ENCODE measurements around the gene MRPS22. TPM values are rescaled to one million over a fixed set of nuclear protein-coding genes. Genes with fewer than 3 reads are reported as not detected.

The MRPS22 gene
- total and polyA plus RNA-seq, 2 of the 13 experiments (the other 11 are each of a cell fraction or from before 2014, with no cell fraction given): 52.7 to 113 TPM

DNA sequence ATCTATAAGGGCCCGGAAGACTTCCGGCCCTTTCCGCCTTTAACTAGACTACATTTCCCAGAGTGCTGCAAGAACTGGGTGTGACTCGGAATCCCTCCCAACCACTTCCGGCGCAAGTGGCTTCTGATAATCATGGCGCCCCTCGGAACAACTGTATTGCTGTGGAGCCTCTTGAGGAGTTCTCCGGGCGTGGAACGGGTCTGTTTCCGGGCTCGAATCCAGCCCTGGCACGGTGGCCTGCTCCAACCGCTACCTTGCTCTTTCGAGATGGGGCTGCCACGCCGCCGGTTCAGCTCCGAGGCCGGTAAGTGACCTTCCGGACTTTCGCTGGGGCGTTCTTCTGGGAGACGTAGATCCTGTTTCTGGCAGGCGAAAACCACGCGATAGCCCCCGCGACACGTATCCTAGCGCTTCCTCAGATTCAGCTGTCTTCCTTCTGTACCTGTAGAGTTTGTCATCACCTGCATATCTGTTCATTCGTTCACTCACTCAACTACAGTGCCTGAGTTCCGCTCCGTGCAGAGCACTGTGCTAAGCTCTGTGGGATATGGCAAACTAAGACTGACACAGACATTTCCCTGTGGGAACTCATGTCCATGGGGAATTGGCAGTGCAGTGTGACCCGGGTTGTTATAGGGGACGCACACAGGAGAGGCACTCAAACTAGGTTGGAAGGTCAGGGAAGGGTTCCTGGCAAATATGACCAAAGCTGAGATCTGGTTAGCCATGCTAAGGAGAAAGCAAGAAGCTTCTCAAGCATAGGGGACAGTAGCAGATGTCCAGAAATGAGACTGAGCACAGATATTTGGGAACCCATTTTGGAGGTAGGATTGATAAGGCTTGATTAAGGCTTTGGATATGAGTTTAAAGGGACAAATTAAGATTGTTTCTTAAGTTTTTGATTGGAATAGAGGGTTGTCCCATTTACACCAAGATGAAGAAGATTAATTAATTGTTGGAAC is at the start of gene MRPS22 (continued):
- TF ChIP-seq ZBTB14 (CRISPR knock-in tag; IDR thresholded peaks at IDR 0.05) (no peak), NFRKB (IDR thresholded peaks at IDR 0.05) (no peak; the same call in 1 of the 2 replicates), ZFP90 (CRISPR knock-in tag; IDR thresholded peaks at IDR 0.05; ENCODE audit: borderline replicate concordance) (0 out of 2 replicates have a peak, but pooled peaks have one; percentile 49), SMARCC2 (IDR thresholded peaks at IDR 0.05) (no peak), AGO1 (IDR thresholded peaks at IDR 0.05; ENCODE audit: low read depth, low read length, poor library complexity, severe bottlenecking) (no peak), ZNF577 (CRISPR knock-in tag; IDR thresholded peaks at IDR 0.05; ENCODE audit: borderline replicate concordance, low read depth) (no peak), SETDB1 (CRISPR knock-in tag; IDR thresholded peaks at IDR 0.05; ENCODE audit: borderline replicate concordance) (no peak), ZNF605 (CRISPR knock-in tag; IDR thresholded peaks at IDR 0.05) (0 out of 2 replicates have a peak, but pooled peaks have one; percentile 48), CENPBD1 (CRISPR knock-in tag; IDR thresholded peaks at IDR 0.05; ENCODE audit: borderline replicate concordance, low read depth) (no peak), KDM1A (CRISPR knock-in tag; IDR thresholded peaks at IDR 0.05) (no peak), ZNF644 (CRISPR knock-in tag; IDR thresholded peaks at IDR 0.05; ENCODE audit: low read depth) (peak; percentile 53; the same call in 1 of the 2 replicates), FLYWCH1 (CRISPR knock-in tag; IDR thresholded peaks at IDR 0.05) (no peak), SUZ12 (IDR thresholded peaks at IDR 0.05; ENCODE audit: low read depth, low read length) (peak; percentile 68), IRF2 (CRISPR knock-in tag; IDR thresholded peaks at IDR 0.05) (peak; percentile 64), ZNF382 (CRISPR knock-in tag; IDR thresholded peaks at IDR 0.05; ENCODE audit: borderline replicate concordance) (no peak), ZNF766 (CRISPR knock-in tag; IDR thresholded peaks at IDR 0.05; ENCODE audit: borderline replicate concordance) (no peak), JDP2 (CRISPR knock-in tag; IDR thresholded peaks at IDR 0.05; ENCODE audit: borderline replicate concordance) (no peak; the same call in 1 of the 2 replicates)
- TF ChIP-seq, protein P1, sequence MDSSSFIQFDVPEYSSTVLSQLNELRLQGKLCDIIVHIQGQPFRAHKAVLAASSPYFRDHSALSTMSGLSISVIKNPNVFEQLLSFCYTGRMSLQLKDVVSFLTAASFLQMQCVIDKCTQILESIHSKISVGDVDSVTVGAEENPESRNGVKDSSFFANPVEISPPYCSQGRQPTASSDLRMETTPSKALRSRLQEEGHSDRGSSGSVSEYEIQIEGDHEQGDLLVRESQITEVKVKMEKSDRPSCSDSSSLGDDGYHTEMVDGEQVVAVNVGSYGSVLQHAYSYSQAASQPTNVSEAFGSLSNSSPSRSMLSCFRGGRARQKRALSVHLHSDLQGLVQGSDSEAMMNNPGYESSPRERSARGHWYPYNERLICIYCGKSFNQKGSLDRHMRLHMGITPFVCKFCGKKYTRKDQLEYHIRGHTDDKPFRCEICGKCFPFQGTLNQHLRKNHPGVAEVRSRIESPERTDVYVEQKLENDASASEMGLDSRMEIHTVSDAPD (CRISPR knock-in tag; IDR thresholded peaks at IDR 0.05): no peak

Data from HepG2 (cell line).